ENCODE results near the gene CCDC7.
"Not testable (repeated sequence)": the region's sequence is repeated elsewhere in the genome, so short reads cannot be mapped to it uniquely, and the experiment has no call there.

CCDC7 gene

GRCh38 chr10:32891261-32891660 is 445.3 kb downstream of the CCDC7 start:
- DNase-seq: no peak

- DNase-seq: no peak
These were observed 447.5 kb downstream of the CCDC7 start for GRCh38 chr10:32893434-32893833.

GRCh38 chr10:32893916-32894664 is 448.1 kb downstream of the CCDC7 start:
- no peak for DNase-seq

- not testable (repeated sequence) for DNase-seq
These were observed 449.4 kb downstream of the CCDC7 start for GRCh38 chr10:32895200-32895968.

- no peak for DNase-seq
These were observed 455.9 kb downstream of the CCDC7 start for GRCh38 chr10:32901815-32902214.

- no peak for DNase-seq
These were observed 459.5 kb downstream of the CCDC7 start for GRCh38 chr10:32905466-32905865.

- no peak for DNase-seq
These were observed 460.7 kb downstream of the CCDC7 start for GRCh38 chr10:32906595-32906994.

- DNase-seq: no peak
These were observed 463.5 kb downstream of the CCDC7 start for GRCh38 chr10:32909456-32909855.

- DNase-seq: not testable (repeated sequence)
These were observed 464.0 kb downstream of the CCDC7 start for GRCh38 chr10:32909970-32910369.

GRCh38 chr10:32911285-32912016 is 465.5 kb downstream of the CCDC7 start:
- DNase-seq: no peak

- DNase-seq: not testable (repeated sequence)
These were observed 471.9 kb downstream of the CCDC7 start for GRCh38 chr10:32917817-32918216.

- no peak for DNase-seq
These were observed 476.2 kb downstream of the CCDC7 start for GRCh38 chr10:32922170-32922569.

GRCh38 chr10:32923134-32923533 is 477.2 kb downstream of the CCDC7 start:
- DNase-seq: no peak

- no peak for DNase-seq
These were observed 477.9 kb downstream of the CCDC7 start for GRCh38 chr10:32923849-32924248.
